ENCODE measurements around the gene ANKRD16. TPM values are rescaled to one million over a fixed set of nuclear protein-coding genes. Genes with fewer than 3 reads are reported as not detected.
A peak's percentile ranks its signal among the peaks of the same experiment; 100 is the strongest.

Gene ANKRD16
- total and polyA plus RNA-seq, 2 of the 13 experiments (the other 11 are each of a cell fraction or from before 2014, with no cell fraction given): 8.0 to 11.4 TPM

DNA sequence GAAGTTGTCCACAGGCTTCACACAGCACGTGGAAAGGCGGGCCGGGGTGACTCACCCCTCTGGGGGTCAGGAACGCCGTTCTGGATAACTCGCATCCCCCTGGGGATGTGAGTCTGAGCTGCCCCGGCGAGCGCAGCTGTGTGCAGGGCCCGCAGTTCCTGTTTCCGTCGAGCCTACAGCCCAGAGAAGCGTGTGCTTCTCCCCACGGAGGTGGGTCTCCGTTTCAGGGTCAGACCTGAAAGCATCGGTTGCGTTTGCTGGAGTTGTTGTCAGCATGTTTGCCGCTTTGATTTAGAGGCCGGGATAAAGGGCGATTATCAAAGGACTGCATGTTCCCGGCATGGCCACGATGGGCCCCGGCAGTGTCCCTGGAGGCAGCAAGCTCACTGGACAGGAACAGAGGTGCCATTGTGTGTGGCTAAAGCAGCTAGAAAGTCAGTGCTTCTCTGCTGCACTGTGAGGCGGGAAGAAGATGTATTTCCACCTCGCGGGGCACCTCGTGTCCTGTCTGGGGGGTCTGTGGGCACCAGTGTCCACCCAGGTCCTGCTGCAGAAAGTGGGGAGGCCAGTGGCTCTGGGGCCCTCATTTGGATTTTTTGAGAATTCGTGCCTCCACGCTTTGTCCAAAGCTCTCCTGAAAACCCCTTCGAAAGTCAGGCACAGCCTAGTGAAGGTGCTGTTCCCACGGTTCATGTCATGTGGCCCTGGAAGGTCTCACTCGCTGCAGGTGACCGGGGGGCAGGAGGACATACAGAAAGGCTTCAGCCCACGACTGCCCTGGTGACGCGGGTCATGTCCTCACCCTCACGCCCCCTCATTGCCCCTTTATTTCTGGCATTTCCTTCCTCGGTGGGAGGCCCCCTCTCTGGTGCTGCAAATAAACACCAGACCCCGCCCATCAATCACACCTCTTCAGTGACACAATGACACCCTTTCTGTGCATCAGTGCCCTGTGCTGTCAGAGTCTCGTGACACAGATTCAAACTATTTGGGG lies 49.1 kb downstream of the ANKRD16 start (continued):
- TF ChIP-seq ZMYM3 (CRISPR knock-in tag; IDR thresholded peaks at IDR 0.05) (peak; percentile 78), IRF2 (CRISPR knock-in tag; IDR thresholded peaks at IDR 0.05) (peak; percentile 67; the same call in 1 of the 2 replicates), ZNF513 (CRISPR knock-in tag; conservative IDR thresholded peaks at IDR 0.05) (0 out of 2 replicates have a peak, but pooled peaks have one; percentile 79), RAD21 (CRISPR knock-in tag; IDR thresholded peaks at IDR 0.05) (0 out of 2 replicates have a peak, but pooled peaks have one; percentile 23), AHR (CRISPR knock-in tag; IDR thresholded peaks at IDR 0.05) (peak; percentile 54; the same call in 1 of the 2 replicates), ARNT2 (CRISPR knock-in tag; IDR thresholded peaks at IDR 0.05; ENCODE audit: low read depth) (no peak; the same call in 1 of the 2 replicates), ZNF451 (CRISPR knock-in tag; IDR thresholded peaks at IDR 0.05) (peak; percentile 40; the same call in 1 of the 2 replicates), ZNF770 (CRISPR knock-in tag; IDR thresholded peaks at IDR 0.05) (peak; percentile 56), ZNF772 (CRISPR knock-in tag; IDR thresholded peaks at IDR 0.05) (peak; percentile 76; the same call in 1 of the 2 replicates), ZNF709 (CRISPR knock-in tag; IDR thresholded peaks at IDR 0.05) (peak; percentile 83; the same call in 1 of the 2 replicates), ZNF136 (CRISPR knock-in tag; IDR thresholded peaks at IDR 0.05; ENCODE audit: low read depth) (0 out of 2 replicates have a peak, but pooled peaks have one; percentile 48), ISX (CRISPR knock-in tag; conservative IDR thresholded peaks at IDR 0.05) (no peak), ZNF362 (CRISPR knock-in tag; IDR thresholded peaks at IDR 0.05; ENCODE audit: borderline replicate concordance) (peak; percentile 35; the same call in 1 of the 2 replicates), RXRB (CRISPR knock-in tag; IDR thresholded peaks at IDR 0.05; ENCODE audit: borderline replicate concordance) (peak; percentile 37; the same call in 1 of the 2 replicates), SP1 (IDR thresholded peaks at IDR 0.05) (no peak), SP1 (CRISPR knock-in tag; IDR thresholded peaks at IDR 0.05) (peak; percentile 12; the same call in 1 of the 2 replicates), YEATS4 (CRISPR knock-in tag; IDR thresholded peaks at IDR 0.05; ENCODE audit: borderline replicate concordance) (0 out of 2 replicates have a peak, but pooled peaks have one; percentile 52), ZNF33B (CRISPR knock-in tag; IDR thresholded peaks at IDR 0.05) (peak; percentile 55; the same call in 1 of the 2 replicates), U2AF1 (optimal IDR thresholded peaks at IDR 0.05; ENCODE audit: low read depth, low read length) (no peak), GABPA (IDR thresholded peaks at IDR 0.05; ENCODE audit: low read depth, low read length) (peak; percentile 47), GABPA (CRISPR knock-in tag; IDR thresholded peaks at IDR 0.05; ENCODE audit: low read depth) (peak; percentile 35; the same call in 1 of the 2 replicates), ZNF768 (CRISPR knock-in tag; IDR thresholded peaks at IDR 0.05) (peak; percentile 39; the same call in 1 of the 2 replicates)
